Testis (tissue), 2 donors: ENCODE results near the gene GNB5.

Experiments
- CTCF ChIP-seq, 3 experiments: fragments of 450-650 bp in 2 of 3; fragments of 200-600 bp in 1 of 3; sonication (generic) in 1 of 3; IDR thresholded peaks; one replicate each; pipeline ENCODE4 v1.5.1; 2016 to 2019; ENCODE audit warnings: antibody characterized with exemption in 3 of 3, mild to moderate bottlenecking in 2 of 3, moderate library complexity in 1 of 3
- POLR2A ChIP-seq: fragments of 450-650 bp; IDR thresholded peaks from one replicate; pipeline ENCODE4 v1.6.1; 2017; ENCODE audit warnings: antibody characterized with exemption, mild to moderate bottlenecking, moderate library complexity

DNA sequence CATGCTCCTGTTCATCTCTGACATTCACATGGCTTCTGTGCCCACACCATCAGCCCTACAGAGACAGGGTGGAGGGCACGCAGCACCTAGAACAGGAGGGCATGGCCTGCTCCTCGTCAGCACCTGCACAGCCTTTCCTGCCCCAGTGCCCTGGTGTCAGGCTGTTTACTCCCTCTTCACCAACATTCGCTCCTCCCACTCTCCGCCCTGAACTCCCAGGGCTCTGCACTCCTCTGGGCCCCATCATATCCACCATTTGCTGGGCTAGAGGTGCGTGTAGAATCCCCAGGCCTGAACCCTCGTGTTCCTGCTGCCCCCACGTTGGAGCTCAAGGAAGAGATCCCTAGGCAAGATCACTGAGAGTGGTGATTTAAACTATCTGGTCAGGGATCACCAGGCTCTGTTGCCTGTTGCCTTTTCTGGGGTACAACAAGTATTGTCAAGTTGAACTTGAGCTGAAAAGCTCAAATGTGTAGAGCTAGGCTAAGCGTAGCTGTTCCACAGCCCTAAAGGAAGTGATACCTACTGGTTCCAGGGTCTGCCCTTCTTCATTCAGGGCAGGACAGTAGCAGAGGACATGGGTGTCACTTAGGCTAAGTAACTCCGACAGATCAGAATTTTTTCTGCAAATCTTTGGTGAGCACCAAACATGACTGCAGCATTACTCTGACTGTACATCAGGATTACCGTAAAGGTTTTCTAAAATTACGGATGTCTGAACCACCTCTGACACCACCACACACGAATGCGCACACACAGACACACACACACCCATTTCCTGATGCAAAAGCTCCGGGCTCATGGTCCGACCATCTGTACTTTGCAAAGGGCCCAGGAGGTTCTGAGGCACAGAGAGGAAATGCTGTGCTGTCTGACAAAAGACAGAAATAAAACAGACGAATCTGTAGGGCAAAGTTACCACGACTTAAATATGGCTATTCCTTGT lies 43.7 kb upstream of the GNB5 start:
- TF ChIP-seq POLR2A, result no peak
- TF ChIP-seq CTCF (IDR thresholded peaks at IDR 0.05), result no peak
